Calu3 (cell line): ENCODE results near the gene PTPRR. TPM values are rescaled to one million over a fixed set of nuclear protein-coding genes. Genes with fewer than 3 reads are reported as not detected.

ENCODE experiments used
- BruUV-seq: library from RNA; stranded (reverse); fragments of 400-500 nt; replicated peaks from 2 replicates; lab custom pipeline; 2021; lab: Mats Ljungman, UMichigan
- CTCF ChIA-PET: fragments of 300-600 bp; sonication (Branson Sonifier 250); formaldehyde crosslinking; loops from one replicate; lab custom pipeline; 2022; ENCODE audit warnings: antibody characterized with exemption; lab: Charles Lee
- DNase-seq: peaks from one replicate; pipeline ENCODE4 v3.0.0; 2022
- H3K27ac Mint-ChIP-seq: one replicate; pipeline ENCODE4 v1.8.0; 2022; ENCODE audit warnings: mixed read lengths; ENCODE audit not compliant: unreplicated experiment
- H3K27me3 Mint-ChIP-seq: one replicate; pipeline ENCODE4 v1.8.0; 2022; ENCODE audit warnings: mixed read lengths; ENCODE audit not compliant: unreplicated experiment
- H3K36me3 Mint-ChIP-seq: one replicate; pipeline ENCODE4 v1.8.0; 2022; ENCODE audit warnings: mild to moderate bottlenecking, moderate library complexity, mixed read lengths; ENCODE audit not compliant: insufficient read depth, unreplicated experiment
- H3K4me1 Mint-ChIP-seq: one replicate; pipeline ENCODE4 v1.8.0; 2022; ENCODE audit warnings: mild to moderate bottlenecking, low read depth, mixed read lengths; ENCODE audit not compliant: unreplicated experiment
- H3K4me3 Mint-ChIP-seq: one replicate; pipeline ENCODE4 v1.8.0; 2022; ENCODE audit warnings: mild to moderate bottlenecking, low read depth, moderate library complexity, mixed read lengths; ENCODE audit not compliant: unreplicated experiment
- H3K9me3 Mint-ChIP-seq: one replicate; pipeline ENCODE4 v1.8.0; 2022; ENCODE audit warnings: low read depth, mixed read lengths; ENCODE audit not compliant: unreplicated experiment
- CTCF ChIP-seq: fragments of 200-600 bp; IDR thresholded peaks from one replicate; pipeline ENCODE4 v1.8.0; 2022; ENCODE audit warnings: antibody characterized with exemption; ENCODE audit not compliant: unreplicated experiment
- intact Hi-C: fragments of 100-400 bp; cut with micrococcal nuclease; formaldehyde crosslinking; loops from one replicate; pipeline ENCODE4 v1.10.0; 2022; ENCODE audit not compliant: unreplicated experiment
- total RNA-seq: library from RNA; stranded (reverse); gene quantifications from 2 replicates; pipeline ENCODE4 v1.2.3, GENCODE V29; 2022

Gene PTPRR
- total RNA-seq, 1 experiment from 2014 or later: 39.1 TPM

DNA sequence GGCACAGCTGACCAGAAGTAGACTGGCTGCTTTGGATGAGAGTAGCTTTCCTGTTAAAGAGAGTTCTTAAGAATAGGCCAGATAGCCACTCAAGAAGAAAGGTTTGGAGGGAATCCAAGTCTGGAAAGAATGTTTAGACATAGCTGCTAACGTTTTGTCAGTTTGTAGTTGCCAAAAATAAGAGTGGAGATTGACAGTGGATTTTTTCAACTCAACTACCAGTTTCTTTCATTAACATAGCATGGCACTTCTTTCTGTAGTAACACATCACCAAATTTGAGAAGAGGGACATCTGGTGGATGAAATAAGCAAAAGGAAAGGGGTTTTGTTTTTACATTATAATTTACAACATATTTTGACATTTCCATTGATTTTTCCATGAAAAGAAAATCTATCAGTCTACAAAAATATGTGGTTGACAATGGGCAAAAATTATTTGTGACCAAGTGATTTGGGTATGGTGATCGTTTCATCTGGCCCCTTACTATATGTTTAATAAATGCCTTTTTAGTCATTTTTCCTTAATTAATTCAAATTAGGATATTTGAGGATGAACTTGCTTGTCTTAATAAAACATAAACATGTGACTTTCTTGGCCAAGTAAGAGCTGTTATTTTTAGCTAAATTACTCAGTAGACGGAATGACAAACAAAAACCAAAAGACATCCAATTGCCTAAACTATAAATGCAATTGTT is 71.1 kb downstream of the PTPRR start:
- BruUV-seq: no TSS peak
- H3K36me3 Mint-ChIP-seq: no peaks in the 10 kb centered on the region
- DNase-seq: no peak
- intact Hi-C loops: loop anchor here (1.0 kb wide), 2 partner anchors 116 to 165 kb away; no protein-coding TSS in a partner anchor
- CTCF ChIA-PET: interaction anchor here (0.9 to 1.0 kb wide), 2 partner anchors 93 to 116 kb away, joined by 3 to 21 read pairs; no protein-coding TSS in a partner anchor
- no peak overlapping the region for H3K4me3 Mint-ChIP-seq
- H3K4me1 Mint-ChIP-seq: no peaks in the 10 kb centered on the region
- no peaks in the 10 kb centered on the region for H3K9me3 Mint-ChIP-seq
- TF ChIP-seq CTCF: peak; percentile 49
- H3K27me3 Mint-ChIP-seq: no peaks in the 10 kb centered on the region
- no peak overlapping the region for H3K27ac Mint-ChIP-seq

DNA sequence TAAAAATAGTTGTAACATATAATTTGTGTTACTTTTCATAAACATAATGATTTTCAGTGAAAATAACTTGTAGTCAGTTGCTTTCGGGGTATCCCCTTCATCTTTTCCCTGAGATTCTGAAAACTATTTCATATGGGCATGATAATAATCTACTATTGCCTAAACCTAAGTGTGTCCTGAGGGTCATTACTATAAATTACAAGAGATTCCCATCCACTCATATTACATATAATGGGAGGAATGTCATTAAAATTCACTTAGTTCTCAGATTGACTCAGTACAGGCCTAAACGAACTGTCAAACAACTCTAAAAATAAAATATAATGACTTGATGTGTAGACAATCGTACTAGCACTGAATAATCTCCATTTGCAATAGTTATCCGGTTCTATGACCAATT is 72.7 kb downstream of the PTPRR start:
- H3K27ac Mint-ChIP-seq: no peak overlapping the region
- H3K4me3 Mint-ChIP-seq: no peak overlapping the region
- TF ChIP-seq CTCF: no peak
- peaks cover under 1% of the 10 kb centered on the region for H3K4me1 Mint-ChIP-seq
- no peaks in the 10 kb centered on the region for H3K9me3 Mint-ChIP-seq
- no peaks in the 10 kb centered on the region for H3K27me3 Mint-ChIP-seq
- no peak for DNase-seq
- H3K36me3 Mint-ChIP-seq: no peaks in the 10 kb centered on the region
- CTCF ChIA-PET: interaction anchor here (1.5 kb wide), 1 partner anchor 114 kb away, joined by 4 read pairs; no protein-coding TSS in a partner anchor
- BruUV-seq: no TSS peak
- intact Hi-C loops: no loop called here

GRCh38 chr12:70845268-70845667 is 75.3 kb downstream of the PTPRR start:
- Mint-ChIP-seq H3K27ac (no peak overlapping the region), H3K9me3 (no peaks in the 10 kb centered on the region), H3K27me3 (no peaks in the 10 kb centered on the region), H3K36me3 (no peaks in the 10 kb centered on the region), H3K4me3 (no peak overlapping the region), H3K4me1 (peaks cover 9% of the 10 kb centered on the region)
- DNase-seq: no peak
- CTCF ChIA-PET: interaction anchor here (1.0 kb wide), 1 partner anchor 14 kb away, joined by 3 read pairs; no protein-coding TSS in a partner anchor
- no peak for TF ChIP-seq CTCF
- no TSS peak for BruUV-seq
- intact Hi-C loops: no loop called here

DNA sequence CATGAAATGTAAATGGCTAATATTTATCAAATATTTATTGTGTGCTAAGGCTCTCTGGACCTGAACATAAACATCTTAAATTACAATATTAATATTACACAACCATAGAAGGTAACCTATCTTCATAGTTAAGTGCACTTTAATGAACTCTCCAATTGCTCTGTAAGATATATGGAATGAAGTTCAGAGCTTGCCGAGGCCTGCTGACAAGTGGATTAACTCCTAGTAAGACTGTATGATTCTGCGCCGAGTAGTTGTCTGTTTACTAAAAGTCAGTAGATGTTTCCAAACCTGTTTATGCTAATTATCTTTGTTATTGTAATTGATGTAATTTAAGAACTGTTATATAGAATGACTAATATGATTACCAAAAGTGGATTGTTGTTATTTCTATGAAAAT is 77.2 kb downstream of the PTPRR start:
- Mint-ChIP-seq H3K27ac (no peak overlapping the region), H3K4me3 (no peak overlapping the region), H3K9me3 (no peaks in the 10 kb centered on the region), H3K4me1 (peaks cover 9% of the 10 kb centered on the region), H3K36me3 (no peaks in the 10 kb centered on the region), H3K27me3 (no peaks in the 10 kb centered on the region)
- CTCF ChIA-PET: no interaction called here
- BruUV-seq: no TSS peak
- no peak for TF ChIP-seq CTCF
- intact Hi-C loops: no loop called here
- no peak for DNase-seq
